Measurements from ENCODE around the gene DACT1. TPM values are rescaled to one million over a fixed set of nuclear protein-coding genes. Genes with fewer than 3 reads are reported as not detected.

The DACT1 gene
- total RNA-seq, 3 donors from 2014 or later = 5.0 to 9.8 (median 5.1) TPM

DNA sequence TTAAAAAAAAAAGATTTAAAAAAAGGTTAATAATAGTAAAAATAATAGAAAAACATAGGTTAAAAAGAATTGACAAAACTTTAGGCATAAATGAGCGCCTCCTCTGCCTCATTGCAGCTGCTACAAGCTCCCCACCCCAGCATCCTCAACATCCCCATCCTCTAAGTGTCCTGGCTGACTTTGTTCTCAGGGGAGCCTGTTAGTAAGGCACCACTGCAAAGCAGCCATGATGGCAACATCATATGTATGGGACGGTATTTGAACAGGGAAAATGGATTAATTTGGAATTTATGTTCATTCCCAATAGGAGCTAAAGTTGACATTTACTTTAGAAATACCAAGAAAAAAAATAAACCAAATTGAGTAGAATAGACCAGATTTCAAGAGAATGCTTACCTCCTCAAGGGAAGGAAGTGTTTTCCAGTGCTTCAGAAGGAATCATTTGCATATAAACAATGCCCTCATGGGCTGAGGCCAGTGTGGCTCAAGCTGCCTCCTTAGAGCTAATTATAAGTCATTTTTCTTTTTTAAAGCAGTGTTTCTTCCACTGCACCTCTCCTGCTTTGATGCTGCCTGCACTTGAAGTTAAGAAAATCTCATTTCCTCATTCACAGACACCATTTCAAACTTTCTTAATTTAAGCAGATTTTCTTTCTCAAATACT, 59.6 kb downstream of the DACT1 start:
- Histone ChIP-seq H3K27ac (no peak overlapping the region), H3K27me3 (no peaks in the 10 kb centered on the region), H3K4me1 (no peaks in the 10 kb centered on the region), H3K9me3 (no peaks in the 10 kb centered on the region), H3K4me3 (no peak overlapping the region), H3K36me3 (no peaks in the 10 kb centered on the region)
- TF ChIP-seq POLR2A (IDR thresholded peaks at IDR 0.05) (no peak), POLR2AphosphoS5 (IDR thresholded peaks at IDR 0.05) (no peak)
- intact Hi-C loops (cut with DNase I; ENCODE audit: low total_unique reads) = no loop called here
- DNase-seq (ENCODE audit: low spot score in 2 of 2) = no peak

Other genes starting within 250 kb of the DACT1 start
- gene TOMM20L, start 242.0 kb upstream of the DACT1 start, total RNA-seq = not detected
- 10 to 100 TPM; 37.4 to 70.6 (median 58.4) TPM for gene TIMM9, start 210.4 kb upstream of the DACT1 start, total RNA-seq
- gene KIAA0586, start 210.2 kb upstream of the DACT1 start, total RNA-seq = 10 to 100 TPM; 22.3 to 29.6 (median 22.4) TPM

Data from breast epithelium (tissue), 4 donors.